Activated T-cell treated with anti-CD3 and anti-CD28 coated beads, Interleukin-2, amount 50 U/mL, for 48 hours (primary cell): Measurements from ENCODE around the gene NDUFB10.

Experiments
- DNase-seq, 2 experiments: peaks; one replicate each; pipeline ENCODE4 v3.0.0-alpha.2; 2020

The NDUFB10 gene

GRCh38 chr16:2004795-2005517, 45.6 kb downstream of the NDUFB10 start:
- no peak for DNase-seq

GRCh38 chr16:2005646-2006045, 46.3 kb downstream of the NDUFB10 start:
- DNase-seq = no peak

DNA sequence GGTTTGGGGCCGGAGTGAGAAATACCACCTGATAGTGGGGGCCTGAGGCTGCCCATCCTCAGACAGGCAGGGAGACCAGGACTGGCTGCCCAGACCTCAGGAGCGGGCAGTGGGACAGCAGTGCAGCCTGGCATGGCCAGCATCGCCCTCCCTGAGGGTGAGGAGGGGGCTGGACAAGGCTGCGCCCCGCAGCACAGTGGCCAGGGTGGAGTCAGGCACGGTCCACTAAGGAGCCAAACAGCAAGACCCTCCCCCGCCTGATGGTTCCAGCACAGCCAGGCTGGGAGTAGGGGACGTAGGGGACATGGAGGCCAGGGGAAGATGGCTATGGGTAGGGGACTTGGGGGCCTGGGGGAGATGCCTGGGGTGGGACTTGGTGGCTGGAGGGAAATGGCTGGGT, 47.0 kb downstream of the NDUFB10 start:
- no peak for DNase-seq

DNA sequence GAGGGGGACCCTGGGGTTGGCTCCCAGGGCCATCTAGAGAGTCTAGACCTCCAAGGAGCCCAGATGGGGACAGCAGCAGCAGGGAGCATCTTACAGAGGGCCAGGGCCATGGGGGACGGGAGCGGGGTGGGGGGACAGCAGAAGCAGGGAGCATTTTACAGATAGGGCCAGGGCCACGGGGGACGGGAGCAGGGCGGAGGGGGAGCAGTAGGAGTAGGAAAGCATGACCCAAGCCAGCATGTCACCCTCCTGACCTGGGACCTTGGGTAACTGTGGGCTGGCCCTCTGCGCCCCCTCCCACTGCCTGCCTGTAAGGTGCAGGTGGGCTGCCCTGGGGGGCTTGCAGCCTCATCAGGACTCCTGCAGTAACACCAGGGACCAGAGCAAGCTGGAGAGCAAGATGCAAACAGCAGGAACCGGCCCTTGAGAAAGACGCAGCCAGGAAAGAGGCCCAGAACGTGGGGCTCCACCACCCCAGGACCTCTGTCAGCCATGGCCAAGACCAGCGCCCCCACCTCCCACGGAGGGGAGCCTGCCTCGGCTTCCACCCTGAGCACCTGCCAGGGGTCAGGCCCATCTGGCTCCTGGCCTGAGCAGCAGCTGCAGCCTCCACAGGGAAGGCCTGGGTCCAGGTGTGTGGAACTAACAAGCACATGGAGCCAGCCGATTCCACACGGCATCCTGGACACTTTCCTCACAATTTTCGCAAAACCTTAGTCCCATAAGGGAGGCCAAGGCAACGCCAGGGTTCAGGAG, 47.9 kb downstream of the NDUFB10 start:
- DNase-seq = no peak

- peak; percentile 50 to 57 for DNase-seq
Measured at GRCh38 chr16:2008009-2008526, 48.7 kb downstream of the NDUFB10 start.

DNA sequence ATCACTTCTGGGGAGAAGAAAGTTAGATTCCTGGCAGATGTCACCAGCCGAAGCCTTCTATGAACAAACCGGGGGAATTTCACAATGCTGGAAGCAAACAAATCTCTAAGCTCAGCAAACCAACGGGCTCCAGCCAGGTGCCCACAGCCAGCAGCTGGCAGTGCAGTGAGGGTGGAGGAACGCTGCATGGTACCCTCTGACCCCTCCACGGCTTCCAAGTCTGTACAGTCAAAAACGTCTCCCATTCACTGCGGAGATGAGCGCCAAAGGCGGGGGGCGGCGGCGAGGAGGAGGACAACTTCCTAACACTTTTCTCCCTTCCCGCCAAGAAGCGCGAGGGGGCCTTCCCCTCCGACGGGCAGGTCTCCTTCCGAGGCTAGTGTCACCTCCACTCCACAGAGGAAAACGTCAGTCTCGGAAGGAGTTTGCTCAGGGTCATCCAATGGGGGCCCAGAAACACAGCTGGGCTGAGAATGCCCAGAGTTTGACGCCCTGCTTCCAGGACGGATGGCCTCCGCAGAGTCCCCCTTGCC, 49.4 kb downstream of the NDUFB10 start:
- DNase-seq = peak; percentile 67 to 69

GRCh38 chr16:2009164-2009711, 49.9 kb downstream of the NDUFB10 start:
- DNase-seq = peak in 1 of 2 experiments; percentile 57

GRCh38 chr16:2009791-2010510, 50.6 kb downstream of the NDUFB10 start, which contains the start of gene ZNF598:
Gene ZNF598 (minus strand): TSS chr16:2009821.
- DNase-seq = peak; percentile 83 to 86
